A673 (cell line): Measurements from ENCODE around the gene PARD6A. TPM values are rescaled to one million over a fixed set of nuclear protein-coding genes. Genes with fewer than 3 reads are reported as not detected.

Source experiments
- BruUV-seq: library from RNA; stranded (reverse); fragments of 400-500 nt; replicated peaks from 2 replicates; lab custom pipeline; 2021; lab: Mats Ljungman, UMichigan
- CTCF ChIA-PET: fragments of 300-600 bp; sonication (Branson Sonifier 250); formaldehyde crosslinking; loops from one replicate; lab custom pipeline; 2022; ENCODE audit warnings: antibody characterized with exemption; lab: Charles Lee
- POLR2A ChIA-PET: fragments of 300-600 bp; sonication (Branson Sonifier 250); formaldehyde crosslinking; loops from one replicate; lab custom pipeline; 2022; ENCODE audit warnings: antibody characterized with exemption; ENCODE audit not compliant: low non-redundant PET; lab: Charles Lee
- DNase-seq: peaks from one replicate; pipeline ENCODE4 v3.0.0-alpha.2; 2015; ENCODE audit warnings: low spot score
- H3K27ac ChIP-seq: fragments of 200-600 bp; sonication (generic); 2 replicates; pipeline ENCODE4 v1.5.1; 2016; ENCODE audit warnings: mixed run types, low read depth, mild to moderate bottlenecking, mixed read lengths, antibody characterized with exemption, low read length; ENCODE audit not compliant: poor library complexity, severe bottlenecking
- H3K27me3 ChIP-seq: fragments of 200-600 bp; sonication (generic); replicated peaks from 2 replicates; pipeline ENCODE4 v1.6.1; 2017; ENCODE audit warnings: mixed run types, low read depth, mild to moderate bottlenecking, mixed read lengths, antibody characterized with exemption, low read length; ENCODE audit not compliant: insufficient read depth, poor library complexity
- H3K36me3 ChIP-seq: fragments of 200-600 bp; sonication (generic); 2 replicates; pipeline ENCODE4 v1.6.1; 2016; ENCODE audit warnings: mixed run types, mild to moderate bottlenecking, mixed read lengths, antibody characterized with exemption, low read length; ENCODE audit not compliant: insufficient read depth, poor library complexity, severe bottlenecking
- H3K4me1 ChIP-seq: fragments of 200-600 bp; sonication (generic); 2 replicates; pipeline ENCODE4 v1.6.1; 2017; ENCODE audit warnings: mixed run types, mild to moderate bottlenecking, mixed read lengths, antibody characterized with exemption, low read length; ENCODE audit not compliant: insufficient read depth, poor library complexity, severe bottlenecking
- H3K4me3 ChIP-seq: fragments of 200-600 bp; sonication (generic); 2 replicates; pipeline ENCODE4 v1.5.1; 2016; ENCODE audit warnings: low read depth, mixed run types, mild to moderate bottlenecking, mixed read lengths, low read length; ENCODE audit not compliant: poor library complexity, severe bottlenecking
- H3K9me3 ChIP-seq: fragments of 200-600 bp; sonication (generic); 2 replicates; pipeline ENCODE4 v1.6.1; 2016; ENCODE audit warnings: mixed run types, low read depth, mild to moderate bottlenecking, mixed read lengths, antibody characterized with exemption, low read length; ENCODE audit not compliant: poor library complexity, severe bottlenecking
- CTCF ChIP-seq: fragments of 300-800, 200-600 bp; sonication (generic); conservative IDR thresholded peaks from 2 replicates; pipeline ENCODE4 v1.5.1; 2017; ENCODE audit warnings: low read depth, mild to moderate bottlenecking, antibody characterized with exemption, low read length, moderate library complexity, mixed read lengths
- EZH2 ChIP-seq: fragments of 200-600 bp; sonication (generic); IDR thresholded peaks from 2 replicates; pipeline ENCODE4 v1.6.1; 2017; ENCODE audit warnings: borderline replicate concordance, low read depth, mild to moderate bottlenecking, mixed read lengths, antibody characterized with exemption, low read length; ENCODE audit not compliant: poor library complexity, severe bottlenecking
- intact Hi-C: fragments of 100-400 bp; cut with micrococcal nuclease; formaldehyde crosslinking; loops from one replicate; pipeline ENCODE4 v1.10.0; 2022; ENCODE audit not compliant: unreplicated experiment
- total RNA-seq: library from RNA; stranded (reverse); gene quantifications from 2 replicates; pipeline ENCODE4 v1.2.3, GENCODE V29; 2021

The PARD6A gene
- total RNA-seq, 1 experiment from 2014 or later, result 8.6 TPM

DNA sequence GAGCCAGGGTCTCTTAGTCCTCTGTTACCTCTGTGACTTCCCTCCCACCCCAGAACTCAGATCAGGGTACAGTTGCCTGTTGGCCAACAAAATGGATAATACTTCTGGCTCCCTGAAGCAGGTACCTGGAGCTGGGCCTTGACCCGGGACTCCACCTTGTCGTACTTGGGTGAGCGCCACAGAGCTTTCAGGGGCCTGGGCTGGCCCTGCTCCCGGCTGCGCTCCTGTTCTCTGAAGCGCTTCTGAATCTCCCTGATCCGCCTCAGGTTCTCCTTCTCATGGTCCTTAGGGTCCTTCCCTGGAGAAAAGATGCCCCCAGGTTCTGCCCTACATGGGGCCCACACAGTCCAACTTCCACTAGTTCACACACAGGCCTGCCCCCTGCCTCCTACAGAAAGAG lies 4.1 kb downstream of the PARD6A start:
- TF ChIP-seq CTCF, result no peak
- no peak for TF ChIP-seq EZH2
- H3K27me3 ChIP-seq, result no peaks in the 10 kb centered on the region
- ChIA-PET CTCF (no interaction called here), POLR2A (no interaction called here)
- H3K9me3 ChIP-seq, result no peaks in the 10 kb centered on the region
- no peak overlapping the region for H3K4me3 ChIP-seq
- intact Hi-C loops, result loop anchor here (5.0 kb wide), 1 partner anchor 103 kb away; the partner anchor contains the start of gene CTCF
- peaks cover 16% of the 10 kb centered on the region for H3K4me1 ChIP-seq
- BruUV-seq, result no TSS peak
- H3K27ac ChIP-seq, result no peak overlapping the region
- no peaks in the 10 kb centered on the region for H3K36me3 ChIP-seq
- no peak for DNase-seq

GRCh38 chr16:67665598-67665997 lies 4.8 kb downstream of the PARD6A start:
- no TSS peak for BruUV-seq
- POLR2A ChIA-PET, result no interaction called here
- no peak for DNase-seq
- Histone ChIP-seq H3K9me3 (no peaks in the 10 kb centered on the region), H3K4me3 (peak overlapping the region; percentile 59), H3K27me3 (no peaks in the 10 kb centered on the region), H3K27ac (peak overlapping the region; percentile 48), H3K36me3 (no peaks in the 10 kb centered on the region), H3K4me1 (peaks cover 16% of the 10 kb centered on the region)
- CTCF ChIA-PET, result no interaction called here
- TF ChIP-seq CTCF, result no peak
- no peak for TF ChIP-seq EZH2
- intact Hi-C loops, result loop anchor here (5.0 kb wide), 1 partner anchor 103 kb away; the partner anchor contains the start of gene CTCF

DNA sequence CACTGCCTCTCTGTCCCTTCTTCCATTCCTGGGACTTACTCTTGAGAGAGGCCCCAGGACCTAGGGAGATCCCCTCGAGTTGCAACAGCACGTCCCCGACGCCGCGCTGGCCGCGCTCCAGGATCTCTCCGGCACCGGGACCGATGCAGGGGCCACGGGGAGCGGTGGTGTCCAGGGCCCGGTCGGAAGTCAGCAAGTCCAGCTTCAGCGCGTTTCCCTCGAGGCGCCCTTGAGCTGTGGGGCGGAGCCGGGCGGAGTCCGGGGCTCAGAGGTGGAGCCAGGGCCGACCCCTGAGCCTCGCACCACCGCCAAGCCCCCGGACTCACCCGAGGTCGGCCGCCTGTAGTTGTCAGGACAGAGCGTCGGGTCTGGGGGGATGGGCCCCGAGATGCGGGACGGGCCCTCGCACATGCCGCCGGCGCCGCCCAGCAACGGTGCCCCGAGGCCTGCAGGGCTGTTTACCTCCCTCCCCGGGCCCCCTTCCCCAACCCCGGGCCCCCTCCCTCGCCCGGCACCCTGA lies 5.3 kb downstream of the PARD6A start:
- intact Hi-C loops, result loop anchor here (5.0 kb wide), 1 partner anchor 104 kb away; the partner anchor contains the start of gene CTCF
- no peak for DNase-seq
- CTCF ChIA-PET, result no interaction called here

More for the DNA sequence above, 5.3 kb downstream of the PARD6A start:
- Histone ChIP-seq H3K36me3 (no peaks in the 10 kb centered on the region), H3K4me1 (peaks cover 14% of the 10 kb centered on the region), H3K27ac (peak overlapping the region; percentile 48), H3K4me3 (peak overlapping the region; percentile 59), H3K27me3 (no peaks in the 10 kb centered on the region), H3K9me3 (no peaks in the 10 kb centered on the region)
- no peak for TF ChIP-seq CTCF
- no peak for TF ChIP-seq EZH2
- no TSS peak for BruUV-seq
- POLR2A ChIA-PET, result no interaction called here
